Type B pancreatic cell (in vitro differentiated cells): ENCODE results near the gene CACNA2D1. TPM values are rescaled to one million over a fixed set of nuclear protein-coding genes. Genes with fewer than 3 reads are reported as not detected.

Experiments
- DNase-seq: peaks from one replicate; pipeline ENCODE4 v3.0.0; 2021; ENCODE audit warnings: mixed read lengths; ENCODE audit not compliant: unreplicated experiment; ENCODE audit errors: extremely low spot score
- H3K27ac Mint-ChIP-seq: 2 replicates; pipeline ENCODE4 v1.8.0; 2021; ENCODE audit warnings: mild to moderate bottlenecking, mixed read lengths
- H3K27me3 Mint-ChIP-seq: 2 replicates; pipeline ENCODE4 v1.8.0; 2021; ENCODE audit warnings: mixed read lengths
- H3K36me3 Mint-ChIP-seq: 2 replicates; pipeline ENCODE4 v1.8.0; 2021; ENCODE audit warnings: mixed read lengths
- H3K4me1 Mint-ChIP-seq: one replicate; pipeline ENCODE4 v1.8.0; 2021; ENCODE audit warnings: mixed read lengths; ENCODE audit not compliant: unreplicated experiment
- H3K4me3 Mint-ChIP-seq: 2 replicates; pipeline ENCODE4 v1.8.0; 2021; ENCODE audit warnings: mild to moderate bottlenecking, mixed read lengths
- H3K9me3 Mint-ChIP-seq: 2 replicates; pipeline ENCODE4 v1.8.0; 2021; ENCODE audit warnings: mixed read lengths
- total RNA-seq: library from RNA; stranded (reverse); gene quantifications from 2 replicates; pipeline ENCODE4 v1.2.1, GENCODE V29; 2021; ENCODE audit warnings: low replicate concordance
- TF ChIP-seq, protein P1 (sequence below): fragments of 200-600 bp; sonication (generic); conservative IDR thresholded peaks from 2 replicates; pipeline ENCODE4 v1.5.0; 2021; ENCODE audit warnings: antibody characterized with exemption, mild to moderate bottlenecking

Gene CACNA2D1
- total RNA-seq, 1 donor from 2014 or later: 21.5 TPM

DNA sequence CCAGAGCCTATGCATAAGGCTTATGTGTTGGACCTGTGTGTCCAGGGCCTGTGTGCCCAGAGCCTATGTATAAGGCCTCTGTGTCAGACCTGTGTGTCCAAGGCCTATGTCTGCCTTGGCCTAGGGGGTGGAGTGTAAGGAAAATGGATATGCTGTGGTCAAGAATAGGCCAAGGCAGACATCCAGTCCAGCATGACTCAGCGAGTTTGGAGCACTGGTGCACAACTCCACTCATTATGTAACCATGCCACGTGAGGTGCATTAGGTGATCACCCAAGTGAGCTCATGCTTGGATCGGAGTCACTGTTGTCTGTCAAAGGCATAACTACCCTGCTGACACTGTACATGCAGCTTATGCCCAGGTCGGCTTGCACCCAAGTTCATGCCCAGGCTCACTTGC lies 238.9 kb downstream of the CACNA2D1 start:
- H3K27me3 Mint-ChIP-seq: no peaks in the 10 kb centered on the region
- no peak overlapping the region for H3K27ac Mint-ChIP-seq
- no peaks in the 10 kb centered on the region for H3K9me3 Mint-ChIP-seq
- peaks cover 4% of the 10 kb centered on the region for H3K4me1 Mint-ChIP-seq
- TF ChIP-seq, protein P1, sequence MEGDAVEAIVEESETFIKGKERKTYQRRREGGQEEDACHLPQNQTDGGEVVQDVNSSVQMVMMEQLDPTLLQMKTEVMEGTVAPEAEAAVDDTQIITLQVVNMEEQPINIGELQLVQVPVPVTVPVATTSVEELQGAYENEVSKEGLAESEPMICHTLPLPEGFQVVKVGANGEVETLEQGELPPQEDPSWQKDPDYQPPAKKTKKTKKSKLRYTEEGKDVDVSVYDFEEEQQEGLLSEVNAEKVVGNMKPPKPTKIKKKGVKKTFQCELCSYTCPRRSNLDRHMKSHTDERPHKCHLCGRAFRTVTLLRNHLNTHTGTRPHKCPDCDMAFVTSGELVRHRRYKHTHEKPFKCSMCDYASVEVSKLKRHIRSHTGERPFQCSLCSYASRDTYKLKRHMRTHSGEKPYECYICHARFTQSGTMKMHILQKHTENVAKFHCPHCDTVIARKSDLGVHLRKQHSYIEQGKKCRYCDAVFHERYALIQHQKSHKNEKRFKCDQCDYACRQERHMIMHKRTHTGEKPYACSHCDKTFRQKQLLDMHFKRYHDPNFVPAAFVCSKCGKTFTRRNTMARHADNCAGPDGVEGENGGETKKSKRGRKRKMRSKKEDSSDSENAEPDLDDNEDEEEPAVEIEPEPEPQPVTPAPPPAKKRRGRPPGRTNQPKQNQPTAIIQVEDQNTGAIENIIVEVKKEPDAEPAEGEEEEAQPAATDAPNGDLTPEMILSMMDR: no peak
- H3K4me3 Mint-ChIP-seq: no peak overlapping the region
- H3K36me3 Mint-ChIP-seq: no peaks in the 10 kb centered on the region
- no peak for DNase-seq

DNA sequence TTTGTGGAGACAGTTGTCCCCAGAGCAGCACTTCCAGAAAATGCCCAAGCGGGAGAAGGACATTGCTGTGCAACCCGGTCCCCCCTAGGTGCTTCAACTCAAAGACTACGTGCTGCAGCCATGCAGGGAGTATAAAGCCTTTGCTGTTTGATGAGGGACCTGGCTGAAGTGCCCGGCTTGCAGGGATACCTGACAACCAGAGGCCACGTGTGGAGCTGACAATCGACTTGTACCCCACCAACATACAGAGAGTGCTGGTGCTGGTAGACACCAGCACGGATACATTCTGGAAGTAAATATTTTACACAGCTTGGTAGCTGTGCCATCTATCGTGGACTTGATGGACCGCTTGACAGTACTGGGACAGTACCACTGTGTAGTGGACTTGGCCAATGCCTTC lies 240.6 kb downstream of the CACNA2D1 start:
- no peak overlapping the region for H3K27ac Mint-ChIP-seq
- H3K4me3 Mint-ChIP-seq: no peak overlapping the region
- no peak for DNase-seq
- TF ChIP-seq, protein P1: no peak
- no peaks in the 10 kb centered on the region for H3K9me3 Mint-ChIP-seq
- no peaks in the 10 kb centered on the region for H3K27me3 Mint-ChIP-seq
- no peaks in the 10 kb centered on the region for H3K36me3 Mint-ChIP-seq
- peaks cover 4% of the 10 kb centered on the region for H3K4me1 Mint-ChIP-seq

DNA sequence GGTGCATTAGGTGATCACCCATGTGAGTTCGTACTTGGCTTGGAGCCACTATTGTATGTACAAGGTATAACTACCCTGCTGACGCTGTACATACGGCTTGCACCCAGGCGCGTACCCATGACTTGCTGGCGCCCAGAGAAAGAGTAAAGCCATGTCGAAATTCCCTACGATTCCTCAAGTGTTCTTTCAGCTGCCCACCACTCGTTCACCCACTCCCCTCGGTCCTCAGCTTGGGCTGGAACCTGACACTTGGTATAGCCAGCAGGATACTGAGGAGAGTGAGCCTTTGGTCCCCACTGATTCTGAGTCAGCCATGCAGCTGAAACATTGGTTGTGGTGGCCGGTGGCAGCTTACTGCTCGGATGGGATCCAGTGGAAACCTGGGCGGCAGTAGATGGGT lies 241.5 kb downstream of the CACNA2D1 start:
- no peak overlapping the region for H3K27ac Mint-ChIP-seq
- DNase-seq: no peak
- H3K27me3 Mint-ChIP-seq: no peaks in the 10 kb centered on the region
- H3K36me3 Mint-ChIP-seq: no peaks in the 10 kb centered on the region
- no peaks in the 10 kb centered on the region for H3K9me3 Mint-ChIP-seq
- TF ChIP-seq, protein P1: no peak
- H3K4me3 Mint-ChIP-seq: no peak overlapping the region
- peaks cover 1% of the 10 kb centered on the region for H3K4me1 Mint-ChIP-seq

DNA sequence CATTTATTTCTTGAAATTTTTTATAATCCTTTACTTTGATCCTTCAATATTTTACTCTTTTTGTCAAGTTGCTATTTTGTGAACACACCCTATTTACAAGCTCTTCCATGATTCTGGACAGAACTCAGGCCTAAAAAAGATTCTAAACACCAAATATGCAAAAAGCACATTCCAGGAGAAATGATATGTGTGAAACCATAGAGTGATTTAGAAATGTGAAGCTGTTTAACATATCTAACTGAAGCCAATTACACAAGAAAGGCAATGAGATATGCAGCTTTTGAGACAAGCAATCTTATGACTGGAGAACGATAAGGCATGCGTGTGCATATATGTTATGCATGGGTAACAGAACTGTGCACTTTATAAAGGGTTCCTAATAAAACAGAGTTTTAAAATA lies 243.0 kb downstream of the CACNA2D1 start:
- Mint-ChIP-seq H3K27ac (no peak overlapping the region), H3K9me3 (no peaks in the 10 kb centered on the region), H3K36me3 (no peaks in the 10 kb centered on the region), H3K4me1 (no peaks in the 10 kb centered on the region), H3K27me3 (no peaks in the 10 kb centered on the region), H3K4me3 (no peak overlapping the region)
- no peak for DNase-seq
- TF ChIP-seq, protein P1: no peak

DNA sequence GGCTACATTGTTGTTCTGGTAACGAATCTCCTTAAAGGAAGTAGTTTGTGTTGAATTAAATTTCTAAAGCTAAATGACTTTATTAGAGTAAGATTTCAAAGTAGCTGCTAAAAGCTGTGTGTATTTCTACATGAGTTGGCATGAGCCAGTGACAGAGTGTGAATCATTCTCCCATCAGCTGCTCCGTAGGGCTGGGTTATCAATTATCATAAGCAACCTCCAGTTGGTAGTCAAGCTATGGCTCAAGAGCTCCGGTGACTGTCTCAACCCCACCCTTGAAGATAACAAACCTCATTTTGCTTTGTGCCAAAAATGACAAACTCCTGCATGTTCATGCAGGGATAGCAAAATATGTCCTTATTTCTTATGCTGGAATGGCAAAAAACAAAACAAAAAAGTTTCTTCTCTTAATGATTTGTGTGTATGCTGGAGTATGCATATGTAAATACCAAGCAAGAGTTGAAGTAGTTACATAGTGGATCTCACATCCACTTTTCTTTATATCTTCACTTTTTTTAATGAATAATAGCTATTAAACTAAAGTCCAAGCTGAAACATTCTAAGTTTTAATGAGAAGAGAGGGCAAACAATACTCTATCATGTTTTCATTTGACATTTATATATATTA lies 249.4 kb downstream of the CACNA2D1 start:
- DNase-seq: no peak
- H3K4me3 Mint-ChIP-seq: no peak overlapping the region
- H3K36me3 Mint-ChIP-seq: no peaks in the 10 kb centered on the region
- no peaks in the 10 kb centered on the region for H3K9me3 Mint-ChIP-seq
- H3K4me1 Mint-ChIP-seq: no peaks in the 10 kb centered on the region
- H3K27ac Mint-ChIP-seq: no peak overlapping the region
- TF ChIP-seq, protein P1: no peak
- H3K27me3 Mint-ChIP-seq: no peaks in the 10 kb centered on the region

DNA sequence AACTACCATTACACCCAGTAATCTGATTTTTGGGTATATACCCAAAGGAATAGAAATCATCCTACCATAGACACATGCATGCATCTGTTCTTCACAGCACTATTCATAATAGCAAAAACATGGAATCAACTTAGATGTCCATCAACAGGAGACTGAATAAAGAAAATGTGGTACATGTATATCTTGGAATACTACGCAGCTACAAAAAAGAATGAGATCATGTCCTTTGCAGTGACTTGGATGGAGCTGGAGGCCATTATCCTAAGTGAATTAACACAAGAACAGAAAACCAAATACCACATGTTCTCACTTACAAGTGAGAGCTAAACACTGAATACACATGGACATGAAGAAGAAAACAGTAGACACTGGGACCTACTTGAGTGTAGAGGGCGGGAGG lies 254.9 kb downstream of the CACNA2D1 start:
- no peak overlapping the region for H3K4me3 Mint-ChIP-seq
- H3K4me1 Mint-ChIP-seq: no peaks in the 10 kb centered on the region
- H3K36me3 Mint-ChIP-seq: no peaks in the 10 kb centered on the region
- peaks cover 6% of the 10 kb centered on the region for H3K9me3 Mint-ChIP-seq
- no peak for DNase-seq
- H3K27ac Mint-ChIP-seq: no peak overlapping the region
- TF ChIP-seq, protein P1: no peak
- H3K27me3 Mint-ChIP-seq: no peaks in the 10 kb centered on the region
